Measurements from ENCODE around the gene LUZP2.

The LUZP2 gene

DNA sequence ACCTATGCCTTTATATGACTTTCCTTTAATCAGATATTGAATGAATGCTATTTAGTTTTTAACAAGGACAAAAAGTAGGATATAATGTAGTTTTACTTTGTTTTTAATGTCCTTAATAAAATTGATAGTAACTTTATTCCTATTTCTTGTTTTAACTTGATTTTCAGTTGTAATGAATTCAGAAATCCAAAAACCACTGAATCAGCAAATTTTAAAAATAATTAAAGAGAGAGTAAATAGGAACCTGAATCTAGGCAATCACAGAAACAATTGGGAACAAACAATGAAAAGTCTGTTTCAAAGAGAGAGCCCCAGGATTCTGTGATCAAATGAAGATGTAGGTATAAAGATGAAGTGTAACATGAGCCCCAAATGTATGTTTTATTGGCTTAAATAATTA is 556.0 kb downstream of the LUZP2 start:
- no peak for DNase-seq (ENCODE audit: extremely low read depth, low read depth)
- TF ChIP-seq, protein P1, sequence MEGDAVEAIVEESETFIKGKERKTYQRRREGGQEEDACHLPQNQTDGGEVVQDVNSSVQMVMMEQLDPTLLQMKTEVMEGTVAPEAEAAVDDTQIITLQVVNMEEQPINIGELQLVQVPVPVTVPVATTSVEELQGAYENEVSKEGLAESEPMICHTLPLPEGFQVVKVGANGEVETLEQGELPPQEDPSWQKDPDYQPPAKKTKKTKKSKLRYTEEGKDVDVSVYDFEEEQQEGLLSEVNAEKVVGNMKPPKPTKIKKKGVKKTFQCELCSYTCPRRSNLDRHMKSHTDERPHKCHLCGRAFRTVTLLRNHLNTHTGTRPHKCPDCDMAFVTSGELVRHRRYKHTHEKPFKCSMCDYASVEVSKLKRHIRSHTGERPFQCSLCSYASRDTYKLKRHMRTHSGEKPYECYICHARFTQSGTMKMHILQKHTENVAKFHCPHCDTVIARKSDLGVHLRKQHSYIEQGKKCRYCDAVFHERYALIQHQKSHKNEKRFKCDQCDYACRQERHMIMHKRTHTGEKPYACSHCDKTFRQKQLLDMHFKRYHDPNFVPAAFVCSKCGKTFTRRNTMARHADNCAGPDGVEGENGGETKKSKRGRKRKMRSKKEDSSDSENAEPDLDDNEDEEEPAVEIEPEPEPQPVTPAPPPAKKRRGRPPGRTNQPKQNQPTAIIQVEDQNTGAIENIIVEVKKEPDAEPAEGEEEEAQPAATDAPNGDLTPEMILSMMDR (IDR thresholded peaks at IDR 0.05; ENCODE audit: low read depth, low read length): no peak

DNA sequence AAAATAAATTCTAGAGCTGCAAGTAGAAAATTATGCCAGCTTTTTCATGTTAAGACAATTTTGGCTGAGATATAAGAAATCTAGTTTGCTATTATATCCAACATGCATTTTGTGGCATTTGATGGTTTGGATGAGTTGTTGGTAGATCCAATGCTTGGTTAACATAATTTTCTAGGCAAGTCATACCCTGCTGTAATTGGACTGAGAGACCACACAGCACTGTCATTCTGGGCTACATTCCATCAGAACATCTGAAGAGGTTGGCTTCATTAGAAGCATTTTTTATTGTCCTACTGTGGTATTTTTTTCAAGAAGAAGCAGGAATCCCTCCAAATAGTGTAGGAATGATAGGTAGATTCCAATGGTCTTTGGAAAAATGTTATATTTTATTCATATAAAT is 561.0 kb downstream of the LUZP2 start:
- TF ChIP-seq, protein P1 (IDR thresholded peaks at IDR 0.05; ENCODE audit: low read depth, low read length): no peak
- no peak for DNase-seq (ENCODE audit: extremely low read depth, low read depth)

GRCh38 chr11:25065746-25066145 is 568.9 kb downstream of the LUZP2 start:
- TF ChIP-seq, protein P1 (IDR thresholded peaks at IDR 0.05; ENCODE audit: low read depth, low read length): no peak
- DNase-seq (ENCODE audit: extremely low read depth, low read depth): no peak

DNA sequence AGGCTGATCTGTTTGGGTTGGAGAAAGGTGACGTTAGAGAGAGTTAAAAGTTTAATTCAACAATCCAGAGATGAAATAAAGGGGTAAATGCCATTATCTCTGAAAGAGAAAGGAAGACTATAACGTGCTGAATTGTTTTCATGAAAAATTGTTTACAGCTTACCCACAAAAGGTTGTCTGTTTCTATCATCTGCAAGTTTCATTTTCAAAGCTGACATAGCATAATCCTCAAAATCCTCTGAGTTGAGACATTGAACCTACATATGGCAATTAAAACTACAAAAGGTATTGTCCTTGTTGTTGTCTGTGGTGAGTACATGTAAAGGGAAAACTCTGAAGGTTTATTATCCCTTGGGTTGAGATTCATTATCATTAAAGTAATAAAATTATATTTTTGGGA is 569.9 kb downstream of the LUZP2 start:
- TF ChIP-seq, protein P1 (IDR thresholded peaks at IDR 0.05; ENCODE audit: low read depth, low read length): no peak
- DNase-seq (ENCODE audit: extremely low read depth, low read depth): no peak

DNA sequence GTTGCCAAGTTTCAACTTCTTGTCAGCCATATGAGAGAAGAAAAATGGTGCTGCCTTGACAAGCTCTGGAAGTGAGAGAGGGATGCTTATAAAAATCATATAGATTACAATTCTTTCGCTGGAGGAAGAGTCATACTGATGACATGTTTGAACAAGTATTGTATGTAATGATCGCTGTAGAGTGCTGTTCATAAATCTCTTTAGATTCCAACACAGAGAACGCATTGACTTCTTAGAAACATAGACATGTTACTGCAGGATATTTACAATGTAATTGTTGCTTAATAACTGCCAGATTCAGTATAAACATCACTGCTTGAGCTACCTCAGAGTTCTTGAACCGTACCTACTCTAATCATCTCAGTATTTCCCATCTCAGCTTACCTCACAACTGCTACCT is 571.6 kb downstream of the LUZP2 start:
- DNase-seq (ENCODE audit: extremely low read depth, low read depth): no peak
- TF ChIP-seq, protein P1 (IDR thresholded peaks at IDR 0.05; ENCODE audit: low read depth, low read length): no peak

GRCh38 chr11:25094085-25094802 is 597.4 kb downstream of the LUZP2 start:
- TF ChIP-seq, protein P1 (IDR thresholded peaks at IDR 0.05; ENCODE audit: low read depth, low read length): no peak
- no peak for DNase-seq (ENCODE audit: extremely low read depth, low read depth)

- TF ChIP-seq, protein P1 (IDR thresholded peaks at IDR 0.05; ENCODE audit: low read depth, low read length): no peak
- no peak for DNase-seq (ENCODE audit: extremely low read depth, low read depth)
Observed at GRCh38 chr11:25119416-25119815, 622.6 kb downstream of the LUZP2 start.

Data from AG09319 (cell line).